Astrocyte of the spinal cord (primary cell): ENCODE measurements around the gene TMEM178B.

Experiments used
- DNase-seq: peaks from one replicate; pipeline ENCODE4 v3.0.0; 2011; ENCODE audit warnings: low read depth, low spot score
- H3K4me3 ChIP-seq: 2 replicates; pipeline ENCODE4 v1.5.1; 2011; ENCODE audit warnings: low read depth, mild to moderate bottlenecking, low read length, moderate library complexity
- CTCF ChIP-seq: IDR thresholded peaks from 2 replicates; pipeline ENCODE4 v1.5.1; 2012; ENCODE audit warnings: low read depth, mild to moderate bottlenecking, low read length, inconsistent platforms
- in situ Hi-C: cut with HindIII; loops from 2 replicates; pipeline ENCODE4 v1.10.0; 2017; ENCODE audit warnings: low sequenced_read_pairs

The TMEM178B gene

GRCh38 chr7:141213226-141213625 is 139.4 kb downstream of the TMEM178B start:
- in situ Hi-C loops = no loop called here
- H3K4me3 ChIP-seq = no peak overlapping the region
- TF ChIP-seq CTCF = no peak
- DNase-seq = no peak

GRCh38 chr7:141217938-141218337 is 144.1 kb downstream of the TMEM178B start:
- in situ Hi-C loops = no loop called here
- no peak for DNase-seq
- no peak for TF ChIP-seq CTCF
- no peak overlapping the region for H3K4me3 ChIP-seq

GRCh38 chr7:141218941-141219340 is 145.1 kb downstream of the TMEM178B start:
- DNase-seq = no peak
- in situ Hi-C loops = no loop called here
- no peak overlapping the region for H3K4me3 ChIP-seq
- TF ChIP-seq CTCF = no peak

GRCh38 chr7:141220263-141220880 is 146.5 kb downstream of the TMEM178B start:
- peak; percentile 18 for TF ChIP-seq CTCF
- no peak for DNase-seq
- in situ Hi-C loops = no loop called here
- H3K4me3 ChIP-seq = no peak overlapping the region

- in situ Hi-C loops = no loop called here
- no peak for TF ChIP-seq CTCF
- no peak overlapping the region for H3K4me3 ChIP-seq
- peak; percentile 8 for DNase-seq
These were observed 147.2 kb downstream of the TMEM178B start for GRCh38 chr7:141221007-141221612.

- H3K4me3 ChIP-seq = no peak overlapping the region
- TF ChIP-seq CTCF = no peak
- in situ Hi-C loops = no loop called here
- DNase-seq = no peak
These were observed 152.2 kb downstream of the TMEM178B start for GRCh38 chr7:141225916-141226618.
